HG03045 (cell line): ENCODE data around the gene LMO7.
"Not testable (repeated sequence)": the region's sequence is repeated elsewhere in the genome, so short reads cannot be mapped to it uniquely, and the experiment has no call there.

Experiments
- ATAC-seq: cut with Tn5 transposase; IDR thresholded peaks from one replicate; pipeline ENCODE4 v1.9.1; 2021; ENCODE audit warnings: mild to moderate bottlenecking, moderate library complexity; ENCODE audit not compliant: unreplicated experiment

LMO7 gene

GRCh38 chr13:75769141-75769905 lies 133.2 kb downstream of the LMO7 start:
- ATAC-seq: no peak

- no peak for ATAC-seq
These were observed 134.0 kb downstream of the LMO7 start for GRCh38 chr13:75770164-75770563.

- ATAC-seq: no peak
These were observed 134.5 kb downstream of the LMO7 start for GRCh38 chr13:75770592-75771011.

GRCh38 chr13:75771226-75771625 lies 135.1 kb downstream of the LMO7 start:
- no peak for ATAC-seq

- ATAC-seq: no peak
These were observed 135.7 kb downstream of the LMO7 start for GRCh38 chr13:75771818-75772217.

- ATAC-seq: no peak
These were observed 138.0 kb downstream of the LMO7 start for GRCh38 chr13:75774176-75774575.

GRCh38 chr13:75776550-75776949 lies 140.4 kb downstream of the LMO7 start:
- no peak for ATAC-seq

- ATAC-seq: no peak
These were observed 143.3 kb downstream of the LMO7 start for GRCh38 chr13:75779393-75779792.

GRCh38 chr13:75780103-75780502 lies 144.0 kb downstream of the LMO7 start:
- ATAC-seq: not testable (repeated sequence)

- ATAC-seq: no peak
These were observed 146.9 kb downstream of the LMO7 start for GRCh38 chr13:75782985-75783384.

GRCh38 chr13:75784003-75784402 lies 147.9 kb downstream of the LMO7 start:
- no peak for ATAC-seq

GRCh38 chr13:75785130-75785529 lies 149.0 kb downstream of the LMO7 start:
- ATAC-seq: no peak

- ATAC-seq: no peak
These were observed 151.3 kb downstream of the LMO7 start for GRCh38 chr13:75787249-75787928.

GRCh38 chr13:75788481-75788981 lies 152.4 kb downstream of the LMO7 start:
- ATAC-seq: no peak

- ATAC-seq: no peak
These were observed 153.5 kb downstream of the LMO7 start for GRCh38 chr13:75789451-75790197.

- ATAC-seq: no peak
These were observed 154.3 kb downstream of the LMO7 start for GRCh38 chr13:75790198-75790970.

GRCh38 chr13:75792526-75793187 lies 156.5 kb downstream of the LMO7 start:
- ATAC-seq: no peak

- ATAC-seq: not testable (repeated sequence)
These were observed 157.0 kb downstream of the LMO7 start for GRCh38 chr13:75793188-75793567.

GRCh38 chr13:75794663-75795062 lies 158.5 kb downstream of the LMO7 start:
- no peak for ATAC-seq

- ATAC-seq: no peak
These were observed 159.1 kb downstream of the LMO7 start for GRCh38 chr13:75795274-75795673.
